Ecto neural progenitor cell (in vitro differentiated cells): ENCODE data around the gene CACNA2D2.

Source experiments
- DNase-seq: peaks from one replicate; pipeline ENCODE4 v3.0.0-alpha.2; 2018; ENCODE audit warnings: low spot score

Gene CACNA2D2

GRCh38 chr3:50495609-50496423 lies 7.6 kb downstream of the CACNA2D2 start:
- DNase-seq, result no peak

GRCh38 chr3:50494126-50494525 lies 9.3 kb downstream of the CACNA2D2 start:
- DNase-seq, result no peak

GRCh38 chr3:50493623-50494022 lies 9.8 kb downstream of the CACNA2D2 start:
- DNase-seq, result no peak

- DNase-seq, result no peak
Observed at GRCh38 chr3:50493086-50493485, 10.3 kb downstream of the CACNA2D2 start.

GRCh38 chr3:50491023-50491422 lies 12.4 kb downstream of the CACNA2D2 start:
- DNase-seq, result no peak

GRCh38 chr3:50490424-50490823 lies 13.0 kb downstream of the CACNA2D2 start:
- no peak for DNase-seq

- DNase-seq, result no peak
Observed at GRCh38 chr3:50487181-50487580, 16.3 kb downstream of the CACNA2D2 start.

GRCh38 chr3:50486219-50486888 lies 17.1 kb downstream of the CACNA2D2 start:
- DNase-seq, result no peak

GRCh38 chr3:50484722-50485121 lies 18.7 kb downstream of the CACNA2D2 start:
- DNase-seq, result no peak

GRCh38 chr3:50483374-50483773 lies 20.1 kb downstream of the CACNA2D2 start:
- no peak for DNase-seq

GRCh38 chr3:50481992-50482391 lies 21.4 kb downstream of the CACNA2D2 start:
- no peak for DNase-seq

GRCh38 chr3:50480471-50480870 lies 23.0 kb downstream of the CACNA2D2 start:
- DNase-seq, result no peak

GRCh38 chr3:50479523-50479922 lies 23.9 kb downstream of the CACNA2D2 start:
- DNase-seq, result no peak

GRCh38 chr3:50478671-50479260 lies 24.7 kb downstream of the CACNA2D2 start:
- DNase-seq, result no peak

GRCh38 chr3:50478051-50478450 lies 25.4 kb downstream of the CACNA2D2 start:
- no peak for DNase-seq

GRCh38 chr3:50475348-50475747 lies 28.1 kb downstream of the CACNA2D2 start:
- DNase-seq, result no peak

- no peak for DNase-seq
Observed at GRCh38 chr3:50474717-50475116, 28.7 kb downstream of the CACNA2D2 start.

- no peak for DNase-seq
Observed at GRCh38 chr3:50473768-50474167, 29.7 kb downstream of the CACNA2D2 start.

- no peak for DNase-seq
Observed at GRCh38 chr3:50472958-50473357, 30.5 kb downstream of the CACNA2D2 start.

- DNase-seq, result no peak
Observed at GRCh38 chr3:50470658-50471057, 32.8 kb downstream of the CACNA2D2 start.

- DNase-seq, result no peak
Observed at GRCh38 chr3:50467919-50468318, 35.5 kb downstream of the CACNA2D2 start.

- DNase-seq, result no peak
Observed at GRCh38 chr3:50466177-50466576, 37.3 kb downstream of the CACNA2D2 start.

- no peak for DNase-seq
Observed at GRCh38 chr3:50464569-50464968, 38.9 kb downstream of the CACNA2D2 start.
